K562 (cell line): Measurements from ENCODE around the gene SHANK3. TPM values are rescaled to one million over a fixed set of nuclear protein-coding genes. Genes with fewer than 3 reads are reported as not detected.
A peak's percentile ranks its signal among the peaks of the same experiment; 100 is the strongest.

Source experiments
- AFF1 ChIP-seq, 2 experiments: fragments of 450-650 bp; IDR thresholded peaks; 2 replicates each; pipeline ENCODE4 v1.6.1; 2018; ENCODE audit warnings: mild to moderate bottlenecking in 2 of 2, low read depth in 1 of 2; ENCODE audit not compliant: partially characterized antibody in 2 of 2
- CEBPB ChIP-seq: fragments of 450-650 bp; IDR thresholded peaks from 2 replicates; pipeline ENCODE4 v1.6.1; 2016; ENCODE audit warnings: missing genetic modification characterization, missing compliant biosample characterization
- EGR1 ChIP-seq: fragments of 450-650 bp; conservative IDR thresholded peaks from 2 replicates; pipeline ENCODE4 v1.6.1; 2017; ENCODE audit warnings: mild to moderate bottlenecking
- HDAC6 ChIP-seq: IDR thresholded peaks from 2 replicates; pipeline ENCODE4 v1.6.1; 2012; ENCODE audit warnings: low read depth, mild to moderate bottlenecking, control low read depth, inconsistent platforms, low read length, moderate library complexity
- KHSRP ChIP-seq: fragments of 450-650 bp; IDR thresholded peaks from 2 replicates; pipeline ENCODE4 v1.6.1; 2017
- PKNOX1 ChIP-seq: fragments of 450-650 bp; IDR thresholded peaks from 2 replicates; pipeline ENCODE4 v1.6.1; 2016
- RBM22 ChIP-seq: fragments of 200-400 bp; formaldehyde crosslinking; IDR thresholded peaks from 2 replicates; pipeline ENCODE4 v1.6.1; 2018; ENCODE audit warnings: low read length, low read depth; ENCODE audit not compliant: poor library complexity, severe bottlenecking
- SP2 ChIP-seq: IDR thresholded peaks from 2 replicates; pipeline ENCODE4 v1.6.1; 2011; ENCODE audit warnings: mild to moderate bottlenecking, low read depth, low read length, moderate library complexity; ENCODE audit not compliant: poor library complexity, severe bottlenecking; ENCODE audit errors: extremely low read depth
- TAF9B ChIP-seq: fragments of 450-650 bp; IDR thresholded peaks from 2 replicates; pipeline ENCODE4 v1.6.1; 2018; ENCODE audit warnings: mild to moderate bottlenecking; ENCODE audit not compliant: partially characterized antibody
- TCF15 ChIP-seq: fragments of 250-450 bp; sonication (Bioruptor Pico); IDR thresholded peaks from 2 replicates; pipeline ENCODE4 v1.8.0; 2022; ENCODE audit warnings: moderate library complexity, mild to moderate bottlenecking, inconsistent platforms
- TEAD4 ChIP-seq, 2 experiments: sonication (generic) in 1 of 2; formaldehyde crosslinking in 1 of 2; IDR thresholded peaks; 2 replicates each; pipeline versions ENCODE4 v1.6.1 to v1.8.0; 2012 to 2022; ENCODE audit warnings: borderline replicate concordance in 1 of 2, inconsistent platforms in 1 of 2, low read length in 1 of 2, mild to moderate bottlenecking in 1 of 2, missing genetic modification reagents in 1 of 2
- TSC22D4 ChIP-seq: fragments of 450-650 bp; IDR thresholded peaks from 2 replicates; pipeline ENCODE4 v1.6.1; 2016; ENCODE audit warnings: missing genetic modification characterization, missing biosample characterization, control low read depth
- ZBTB7A ChIP-seq: IDR thresholded peaks from 2 replicates; pipeline ENCODE4 v1.6.1; 2011; ENCODE audit warnings: low read depth, mild to moderate bottlenecking, low read length, moderate library complexity, borderline replicate concordance; ENCODE audit not compliant: control insufficient read depth
- ZNF124 ChIP-seq: sonication (generic); formaldehyde crosslinking; IDR thresholded peaks from 2 replicates; pipeline ENCODE4 v1.8.1; 2022; ENCODE audit warnings: missing genetic modification reagents
- ZNF24 ChIP-seq: fragments of 450-650 bp; IDR thresholded peaks from 2 replicates; pipeline ENCODE4 v1.6.1; 2016
- ZNF280B ChIP-seq: fragments of 250-450 bp; sonication (Bioruptor Pico); IDR thresholded peaks from 2 replicates; pipeline ENCODE4 v1.5.1; 2021; ENCODE audit warnings: mild to moderate bottlenecking
- ZNF584 ChIP-seq: fragments of 200-800 bp; sonication (Bioruptor generic); IDR thresholded peaks from 2 replicates; pipeline ENCODE4 v1.6.1; 2016; ENCODE audit warnings: low read depth, mild to moderate bottlenecking, missing genetic modification characterization, missing compliant biosample characterization
- polyA plus RNA-seq, 8 experiments: library from polyadenylated mRNA; depleted of rRNA in 4 of 8; stranded (reverse) in 5 of 8; unstranded in 3 of 8; fragments of >200 nt; fragmentation: Nextera tagmentation in 2 of 8; fragmentation: Illumina TruSeq in 1 of 8; extraction: Ambion mirVana in 2 of 8; extraction: Trizol in 1 of 8; gene quantifications; 2 replicates each; pipeline versions ENCODE4 v1.2.1 to v1.2.3, GENCODE V29; 2011 to 2014; ENCODE audit warnings: inconsistent platforms in 1 of 8, missing spikeins in 1 of 8
- total RNA-seq, 7 experiments: library from RNA; depleted of rRNA in 6 of 7; stranded (reverse); fragments of >200 nt in 6 of 7; fragmentation: Illumina TruSeq in 2 of 7; extraction: Trizol in 2 of 7; gene quantifications; 2 replicates each; pipeline versions ENCODE4 v1.2.1 to v1.2.3, GENCODE V29; 2011 to 2021; ENCODE audit warnings: low replicate concordance in 1 of 7

SHANK3 gene
- total and polyA plus RNA-seq, 9 of the 15 experiments (the other 6 are each of a cell fraction or from before 2014, with no cell fraction given), result 0.01 to 0.07 (median 0.03) TPM; not detected in 6

GRCh38 chr22:50673231-50674129, 857 bp downstream of the SHANK3 start (continued):
- no peak for TF ChIP-seq ZNF280B (CRISPR knock-in tag)
- no peak for TF ChIP-seq AFF1 (IDR thresholded peaks at IDR 0.05; ENCODE audit: low read depth in 1 of 2, partially characterized antibody in 2 of 2)
- TF ChIP-seq ZBTB7A, result peak; percentile 7; the same call in 1 of the 2 replicates
- TF ChIP-seq ZNF24, result no peak
- TF ChIP-seq SP2, result no peak
- TF ChIP-seq TAF9B, result no peak
- TF ChIP-seq RBM22, result no peak
- TF ChIP-seq ZNF124 (CRISPR knock-in tag), result no peak
- no peak for TF ChIP-seq KHSRP
- no peak for TF ChIP-seq HDAC6
- no peak for TF ChIP-seq TSC22D4
- no peak for TF ChIP-seq PKNOX1
- no peak for TF ChIP-seq TCF15
- TF ChIP-seq TEAD4 (IDR thresholded peaks at IDR 0.05; ENCODE audit: low read length), result no peak
- TF ChIP-seq TEAD4 (CRISPR knock-in tag; IDR thresholded peaks at IDR 0.05; ENCODE audit: borderline replicate concordance), result no peak
- TF ChIP-seq ZNF584, result no peak
- peak; percentile 56 for TF ChIP-seq EGR1
- TF ChIP-seq CEBPB, result no peak
